Measurements from ENCODE around the gene ITSN2.

Gene ITSN2

DNA sequence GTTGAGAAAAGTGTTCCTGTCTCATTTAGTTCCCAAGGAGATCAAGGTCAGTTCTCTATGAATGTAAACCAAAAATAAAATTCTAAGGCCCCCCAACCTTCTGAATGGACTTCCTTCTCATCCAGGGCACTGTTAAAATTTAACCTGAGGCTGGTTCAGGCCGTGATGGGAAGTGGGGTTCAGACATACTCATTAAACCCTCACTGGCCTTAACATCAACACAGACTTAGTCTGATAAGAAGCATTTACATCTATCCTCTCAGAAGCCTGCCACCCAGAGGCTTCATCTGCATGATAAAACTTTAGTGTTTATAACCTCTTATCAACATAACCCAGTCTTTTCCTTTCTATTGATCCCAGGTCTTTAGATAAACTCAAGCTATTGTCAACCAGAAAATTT, 22.4 kb downstream of the ITSN2 start:
- in situ Hi-C loops (cut with MboI; ENCODE audit: low sequenced_read_pairs), result no loop called here

DNA sequence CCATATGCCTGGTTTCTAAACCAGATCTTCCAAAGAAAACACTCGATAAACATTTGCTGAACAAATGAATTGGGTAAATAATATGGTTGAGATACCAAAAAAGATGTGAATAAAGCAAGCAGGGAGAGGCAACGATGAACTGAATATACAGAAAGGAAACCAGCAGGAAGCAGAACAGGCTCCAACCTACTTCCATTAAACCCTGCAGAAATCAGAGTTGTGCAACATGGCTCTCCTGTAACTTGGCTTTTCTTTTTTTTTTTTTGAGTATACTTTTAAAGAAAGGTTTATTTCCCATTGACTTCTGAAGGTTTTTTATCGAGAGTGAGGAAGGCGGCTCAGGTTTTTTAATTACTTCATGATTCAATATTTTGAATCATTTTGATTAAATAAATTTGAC, 23.5 kb downstream of the ITSN2 start:
- in situ Hi-C loops (cut with MboI; ENCODE audit: low sequenced_read_pairs), result no loop called here

DNA sequence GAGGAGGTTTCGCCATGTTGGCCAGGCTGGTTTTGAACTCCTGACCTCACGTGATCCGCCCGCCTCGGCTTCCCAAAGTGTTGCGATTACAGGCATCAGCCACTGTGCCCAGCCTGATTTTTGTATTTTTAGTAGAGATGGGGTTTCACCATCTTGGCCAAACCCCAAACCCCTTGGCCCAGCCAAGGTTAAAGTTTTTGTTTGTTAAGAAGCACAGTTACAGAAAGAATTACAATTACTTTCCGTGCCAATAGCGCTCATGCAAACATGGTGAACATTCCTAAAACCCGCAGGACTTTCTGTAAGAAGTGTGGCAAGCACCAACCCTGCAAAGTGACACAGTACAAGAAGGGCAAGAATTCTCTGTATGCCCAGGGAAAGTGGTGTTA, 26.1 kb downstream of the ITSN2 start:
- in situ Hi-C loops (cut with MboI; ENCODE audit: low sequenced_read_pairs), result no loop called here

DNA sequence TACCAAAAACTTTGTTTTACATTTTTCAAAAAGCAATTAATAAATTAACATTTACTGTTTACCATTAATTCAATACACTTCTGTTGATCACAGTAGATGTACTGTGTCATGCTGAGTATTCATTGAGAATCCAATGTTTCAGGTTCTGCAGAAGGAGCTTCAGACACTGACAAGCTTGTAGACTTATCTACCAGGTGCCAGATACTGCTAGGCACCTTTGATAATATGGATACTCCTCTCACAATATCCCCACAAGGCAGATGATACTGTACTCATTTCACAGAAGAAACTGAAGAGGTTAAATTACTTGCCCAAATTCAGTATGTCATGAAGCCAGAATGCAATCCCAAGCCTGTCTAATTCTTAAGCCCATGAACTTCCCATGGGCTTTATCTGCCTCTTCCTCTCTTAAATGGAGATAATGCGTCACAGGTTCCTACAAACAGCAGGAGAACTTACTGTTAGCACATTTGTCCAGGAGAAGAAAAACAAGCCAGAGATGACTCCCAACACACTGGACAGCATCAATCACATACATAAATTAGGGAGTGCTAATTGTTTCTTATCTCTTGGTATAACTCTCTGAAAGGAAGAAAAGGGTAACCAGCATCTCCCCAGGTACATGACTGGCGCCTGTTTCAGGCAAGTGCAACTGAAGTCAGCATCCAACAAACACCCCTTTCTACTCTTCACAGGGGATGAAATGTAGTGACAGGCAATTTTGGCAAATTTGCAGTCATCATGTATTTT, 27.4 kb downstream of the ITSN2 start:
- in situ Hi-C loops (cut with MboI; ENCODE audit: low sequenced_read_pairs), result no loop called here

DNA sequence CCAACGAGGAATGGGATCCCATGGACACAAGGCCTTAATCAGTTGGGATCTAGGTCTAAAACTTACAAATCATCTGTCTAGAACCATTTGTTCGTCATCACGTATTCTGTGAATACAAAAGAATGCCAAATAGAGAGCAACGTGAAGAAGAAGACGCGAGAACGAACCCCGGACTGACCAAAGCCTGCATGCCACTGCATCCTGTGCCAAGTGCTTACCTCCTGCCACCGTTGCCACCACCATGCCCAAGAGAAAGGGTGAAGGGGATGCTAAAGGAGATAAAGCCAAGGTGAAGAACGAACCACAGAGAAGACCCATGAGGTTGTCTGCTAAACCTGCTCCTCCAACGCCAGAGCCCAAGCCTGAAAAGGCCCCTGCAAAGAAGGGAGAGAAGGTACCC, 30.2 kb downstream of the ITSN2 start:
- in situ Hi-C loops (cut with MboI; ENCODE audit: low sequenced_read_pairs), result no loop called here

DNA sequence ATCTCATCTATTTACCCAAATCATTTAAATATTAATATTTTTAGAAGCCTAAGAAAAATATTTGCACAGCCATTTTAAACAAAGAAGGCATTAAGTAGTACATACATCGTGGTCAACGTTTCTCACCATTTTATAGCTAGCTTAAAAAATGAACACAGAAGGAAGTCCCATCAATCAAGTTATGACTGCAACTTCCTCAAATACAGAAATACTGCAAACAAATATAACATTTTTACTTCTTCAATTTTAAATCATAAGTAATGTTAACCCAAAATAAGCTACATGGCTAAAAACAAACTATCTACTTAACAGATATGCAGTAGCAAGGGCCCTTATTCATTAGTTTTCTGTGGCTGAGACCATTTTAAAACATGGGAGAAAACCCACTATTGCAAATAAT, 30.6 kb downstream of the ITSN2 start:
- in situ Hi-C loops (cut with MboI; ENCODE audit: low sequenced_read_pairs), result no loop called here

DNA sequence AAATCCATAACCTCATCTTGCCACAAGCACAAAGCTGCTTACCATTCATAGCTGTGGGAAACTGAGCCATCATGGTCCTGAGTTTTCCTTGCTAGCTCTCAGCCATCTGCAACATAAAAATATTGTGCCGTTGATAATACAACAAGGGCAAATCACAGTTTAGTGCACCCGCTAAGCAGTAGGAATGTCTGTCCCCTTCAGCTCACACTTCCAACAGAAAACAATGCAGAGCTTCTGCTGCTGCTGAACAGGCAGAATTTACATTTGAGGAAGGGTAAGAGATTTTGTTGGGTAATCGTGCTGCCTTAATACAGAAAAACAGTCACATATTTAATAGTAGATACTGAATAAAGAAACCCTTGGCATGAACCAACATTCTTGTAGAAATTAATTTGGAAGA, 32.3 kb downstream of the ITSN2 start:
- in situ Hi-C loops (cut with MboI; ENCODE audit: low sequenced_read_pairs), result no loop called here

DNA sequence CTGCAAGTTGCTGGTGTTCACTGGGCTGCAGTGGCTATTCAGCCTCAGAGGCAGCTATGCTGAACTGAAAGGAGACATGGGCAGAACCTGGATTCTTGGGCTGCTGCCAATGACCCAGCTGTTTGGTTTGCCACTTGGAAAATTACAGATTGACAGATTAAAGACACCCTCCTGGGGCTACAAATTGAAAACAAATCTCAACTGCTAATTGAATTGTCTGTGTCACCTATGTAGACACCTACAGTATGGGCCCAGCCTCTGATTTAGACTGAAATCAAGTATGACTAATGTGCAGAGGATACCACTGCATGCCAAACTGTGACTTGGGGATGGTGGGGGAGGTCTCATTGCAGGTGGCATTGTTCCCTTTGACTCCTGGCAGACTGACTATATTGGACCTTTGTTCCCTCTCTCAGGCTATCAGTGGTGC, 42.8 kb downstream of the ITSN2 start:
- in situ Hi-C loops (cut with MboI; ENCODE audit: low sequenced_read_pairs), result no loop called here

DNA sequence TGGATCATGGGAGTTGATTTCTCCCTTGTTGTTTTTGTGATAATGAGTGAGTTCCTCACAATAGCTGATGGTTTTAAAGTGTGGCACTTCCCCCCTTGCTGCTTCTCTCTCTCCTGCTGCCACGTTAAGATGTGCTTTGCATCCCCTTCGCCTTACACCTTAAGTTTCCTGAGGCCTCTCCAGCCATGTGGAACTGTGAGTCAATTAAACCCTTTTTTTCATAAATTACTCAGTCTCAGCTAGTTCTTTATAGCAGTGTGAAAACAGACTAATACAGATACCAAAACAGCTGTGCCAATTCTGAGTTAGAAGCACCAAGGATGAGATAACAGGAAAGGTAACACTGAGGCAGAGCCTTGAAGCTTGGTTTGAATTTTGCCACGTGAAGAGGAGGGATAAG, 44.7 kb downstream of the ITSN2 start:
- in situ Hi-C loops (cut with MboI; ENCODE audit: low sequenced_read_pairs), result no loop called here

DNA sequence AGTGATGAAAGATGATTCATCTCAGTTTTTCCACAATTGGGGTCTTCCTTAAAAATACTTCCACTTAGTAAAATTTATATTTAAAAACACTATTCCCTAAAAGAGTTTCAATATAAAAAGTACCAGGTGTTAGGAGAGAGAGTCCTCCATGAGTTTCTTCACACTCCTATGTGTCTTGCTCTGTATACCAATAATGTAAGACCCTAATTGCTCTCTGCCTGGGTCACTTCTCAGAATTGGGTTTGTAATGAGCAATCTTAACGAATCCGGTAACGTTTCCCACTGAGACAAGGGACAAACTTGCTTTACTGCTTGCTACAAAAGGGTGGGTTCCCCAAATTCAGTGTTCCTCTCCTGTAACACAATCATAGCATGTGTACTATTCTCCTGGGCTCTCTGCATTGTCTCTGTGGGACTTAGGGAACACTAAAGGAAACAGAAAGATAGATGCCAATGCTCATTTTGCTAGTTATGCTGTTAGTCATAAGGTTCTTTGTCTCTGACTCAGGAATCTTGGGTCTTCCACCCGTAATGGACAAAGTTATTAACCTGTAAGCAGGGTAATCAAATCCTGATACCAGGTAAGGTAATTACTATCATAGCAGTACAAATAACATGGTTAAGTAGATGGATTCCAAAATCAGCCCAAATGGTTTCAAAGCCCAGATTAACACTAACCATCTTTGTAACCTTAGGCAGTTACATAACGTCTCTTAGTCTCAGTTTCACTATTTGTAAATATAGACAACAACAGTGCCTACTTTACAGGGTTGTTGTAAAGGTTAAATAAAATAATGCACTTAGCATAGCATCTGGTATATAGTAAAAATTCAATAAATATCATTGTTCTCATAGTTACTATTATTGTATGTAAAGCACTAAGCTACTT, 46.3 kb downstream of the ITSN2 start:
- in situ Hi-C loops (cut with MboI; ENCODE audit: low sequenced_read_pairs), result no loop called here

DNA sequence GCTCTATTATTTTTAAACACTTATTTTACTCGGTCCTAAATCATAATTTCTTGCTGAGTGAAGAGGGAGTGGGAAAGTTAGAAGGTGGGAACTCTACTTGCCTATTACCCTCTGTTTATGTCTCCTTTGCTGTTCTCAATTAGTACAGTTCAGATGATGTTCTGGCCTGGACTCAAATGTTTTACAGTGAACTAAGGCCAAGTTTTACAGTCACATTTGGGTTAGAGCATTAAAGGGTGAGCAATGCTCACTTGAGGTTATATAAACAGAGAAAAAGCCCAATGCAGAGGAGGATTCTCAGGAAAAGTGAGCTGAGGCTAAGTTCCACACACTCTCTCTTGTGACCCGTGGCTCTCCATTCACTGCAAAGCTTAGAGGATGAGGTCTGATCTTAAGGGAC, 52.4 kb downstream of the ITSN2 start:
- in situ Hi-C loops (cut with MboI; ENCODE audit: low sequenced_read_pairs), result no loop called here

DNA sequence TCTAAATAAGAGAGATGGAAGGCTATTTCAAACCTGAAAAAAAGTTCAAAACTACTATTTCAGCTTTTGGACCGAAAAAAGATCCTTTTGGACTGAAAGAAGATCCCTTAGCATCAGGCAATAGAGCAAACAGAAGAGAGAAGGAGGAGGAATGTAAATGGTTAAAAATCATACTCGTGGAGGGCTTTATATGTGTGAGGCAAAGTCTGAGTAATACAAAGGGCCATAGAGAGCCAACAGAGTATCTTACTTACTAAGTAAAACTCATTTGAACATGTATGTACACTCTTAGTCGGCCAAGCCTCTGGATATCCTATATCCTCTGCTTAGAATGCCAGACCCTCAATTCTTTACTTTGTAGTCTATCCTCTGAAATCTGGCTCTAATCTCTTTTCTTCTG, 55.7 kb downstream of the ITSN2 start:
- in situ Hi-C loops (cut with MboI; ENCODE audit: low sequenced_read_pairs), result no loop called here

DNA sequence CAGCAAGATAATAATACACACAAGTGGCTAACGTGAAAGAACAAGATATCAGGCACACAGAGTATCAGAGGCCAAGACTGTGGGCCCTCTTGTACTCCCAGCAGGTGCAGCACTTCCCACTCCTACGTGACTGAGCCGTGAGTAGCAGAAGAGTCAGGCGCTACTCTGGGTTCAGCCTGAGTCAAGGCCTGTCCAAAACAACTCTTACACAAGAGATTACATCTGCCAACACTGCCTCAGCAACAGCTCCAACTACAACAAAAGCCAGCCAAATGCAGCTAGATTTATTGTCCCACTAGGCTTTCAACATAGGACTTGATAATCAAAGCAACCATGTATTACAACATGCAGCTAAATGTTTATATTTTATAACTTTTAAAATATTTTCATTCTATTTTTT, 56.2 kb downstream of the ITSN2 start:
- in situ Hi-C loops (cut with MboI; ENCODE audit: low sequenced_read_pairs), result no loop called here

DNA sequence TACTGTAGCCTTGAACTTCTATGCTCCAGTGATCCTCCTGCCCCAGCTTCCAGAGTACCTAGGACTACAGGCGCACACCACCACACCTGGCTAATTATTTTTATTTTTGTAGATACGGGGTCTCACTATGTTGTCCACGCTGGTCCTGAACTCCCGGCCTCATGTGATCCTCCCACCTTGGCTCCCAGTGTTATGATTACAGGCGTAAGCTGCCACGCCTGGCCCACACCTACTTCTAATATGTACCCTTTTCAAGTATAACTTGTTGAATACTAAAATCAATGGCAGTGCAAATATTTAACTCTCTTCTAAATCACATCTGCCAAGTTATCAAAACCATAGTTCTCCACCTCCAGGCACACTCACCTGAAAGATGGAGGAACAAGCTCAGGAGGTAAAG, 58.7 kb downstream of the ITSN2 start:
- in situ Hi-C loops (cut with MboI; ENCODE audit: low sequenced_read_pairs), result no loop called here

DNA sequence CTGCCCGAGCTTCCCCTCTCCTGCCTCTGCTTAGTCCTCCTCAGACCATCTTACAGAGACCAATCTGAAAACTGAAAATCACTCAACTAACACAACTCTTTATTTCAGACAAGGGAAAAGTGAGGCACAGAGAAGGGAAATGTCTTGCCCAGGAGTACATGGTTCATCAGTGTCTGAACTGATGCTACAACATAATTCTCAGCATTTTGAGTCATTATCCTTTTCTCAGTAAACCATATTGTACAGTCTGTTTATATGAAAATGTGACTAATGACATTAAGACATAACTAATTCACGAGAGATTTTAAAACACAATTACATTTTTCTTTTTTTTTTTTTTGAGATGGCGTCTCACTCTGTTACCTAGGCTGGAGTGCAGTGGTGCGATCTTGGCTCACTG, 62.7 kb downstream of the ITSN2 start:
- in situ Hi-C loops (cut with MboI; ENCODE audit: low sequenced_read_pairs), result no loop called here

DNA sequence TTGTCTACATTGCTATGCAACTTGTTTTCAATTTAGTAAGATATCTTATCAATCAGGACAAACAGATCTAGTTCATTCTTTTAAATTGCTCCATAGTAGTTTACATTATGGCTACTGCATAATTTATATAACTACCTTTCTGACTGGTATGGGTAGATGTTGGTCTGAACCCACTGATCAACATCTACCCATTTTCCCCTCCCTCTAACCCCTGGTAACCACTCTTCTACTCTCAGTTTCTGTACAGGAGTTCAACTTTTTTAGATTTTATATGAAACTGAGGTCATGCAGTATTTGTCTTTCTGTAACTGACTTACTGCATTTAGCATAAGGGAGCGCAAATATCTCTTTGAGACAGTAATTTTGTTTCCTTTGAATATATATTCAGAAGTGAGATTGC, 73.2 kb downstream of the ITSN2 start:
- in situ Hi-C loops (cut with MboI; ENCODE audit: low sequenced_read_pairs), result no loop called here

DNA sequence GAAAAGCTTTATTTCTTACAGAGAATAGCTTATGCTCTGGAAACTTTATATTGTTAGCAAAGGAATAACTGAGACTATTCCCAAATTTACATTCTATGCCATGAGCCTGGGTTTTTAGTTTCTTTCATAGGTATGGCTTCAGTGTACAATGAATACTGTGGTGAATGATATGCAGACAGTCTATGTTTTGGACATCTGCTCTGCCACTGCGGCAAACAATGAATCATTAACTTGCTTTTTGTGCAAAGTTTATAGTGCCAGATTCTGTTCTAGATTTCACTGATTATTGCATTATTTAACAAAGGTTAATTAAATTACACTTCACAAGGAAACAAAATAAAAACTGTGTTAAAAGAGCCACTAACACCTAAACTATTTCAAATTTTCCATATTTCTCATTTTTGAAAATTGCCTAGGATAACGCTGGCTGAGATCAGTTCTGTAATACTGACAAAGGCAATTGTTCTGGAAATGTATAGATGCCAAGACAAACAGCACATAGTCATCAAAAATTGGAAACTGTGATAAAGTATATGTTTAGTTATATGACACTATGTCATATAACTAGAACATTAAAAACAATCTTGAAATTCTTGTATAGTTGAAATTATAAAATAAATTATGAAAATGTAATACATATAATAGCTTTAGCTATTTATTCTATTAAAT, 74.7 kb downstream of the ITSN2 start:
- in situ Hi-C loops (cut with MboI; ENCODE audit: low sequenced_read_pairs), result no loop called here

DNA sequence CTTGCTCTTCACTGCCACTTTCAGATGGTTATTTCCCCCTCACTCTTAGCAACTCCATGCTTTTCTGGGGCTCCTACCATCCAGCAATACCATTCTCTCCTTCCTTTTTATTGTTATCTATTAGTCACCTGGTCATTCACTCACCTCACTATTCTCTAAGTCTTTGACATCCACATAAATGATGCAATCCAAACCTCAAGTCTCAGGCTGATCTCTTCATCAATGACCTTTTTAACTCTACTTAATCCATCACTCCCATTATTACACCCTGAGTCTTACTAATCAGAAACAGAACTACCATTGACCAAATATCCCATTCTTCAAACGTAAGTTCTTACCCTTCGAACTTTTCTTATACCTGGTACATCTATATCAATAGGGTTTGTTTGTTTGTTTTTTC, 79.7 kb downstream of the ITSN2 start:
- in situ Hi-C loops (cut with MboI; ENCODE audit: low sequenced_read_pairs), result no loop called here

DNA sequence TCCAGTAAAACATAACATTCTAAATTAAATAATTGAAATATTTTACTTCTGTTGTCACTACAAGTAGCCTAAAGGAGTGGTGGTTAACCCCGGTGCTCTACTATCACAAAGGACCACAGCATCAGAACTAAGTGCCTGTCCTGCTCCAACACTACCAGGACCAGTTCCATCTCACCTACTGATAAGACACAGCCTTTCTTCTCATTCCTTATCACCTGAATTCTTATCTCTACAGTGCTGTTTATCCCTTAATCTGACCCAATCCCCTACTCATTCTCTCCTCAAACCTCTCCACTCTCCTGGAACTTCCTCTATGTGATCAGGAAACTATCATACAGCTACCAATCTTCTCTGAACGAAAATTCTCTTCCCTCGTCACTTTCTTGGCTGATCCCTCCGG, 80.2 kb downstream of the ITSN2 start:
- in situ Hi-C loops (cut with MboI; ENCODE audit: low sequenced_read_pairs), result no loop called here

DNA sequence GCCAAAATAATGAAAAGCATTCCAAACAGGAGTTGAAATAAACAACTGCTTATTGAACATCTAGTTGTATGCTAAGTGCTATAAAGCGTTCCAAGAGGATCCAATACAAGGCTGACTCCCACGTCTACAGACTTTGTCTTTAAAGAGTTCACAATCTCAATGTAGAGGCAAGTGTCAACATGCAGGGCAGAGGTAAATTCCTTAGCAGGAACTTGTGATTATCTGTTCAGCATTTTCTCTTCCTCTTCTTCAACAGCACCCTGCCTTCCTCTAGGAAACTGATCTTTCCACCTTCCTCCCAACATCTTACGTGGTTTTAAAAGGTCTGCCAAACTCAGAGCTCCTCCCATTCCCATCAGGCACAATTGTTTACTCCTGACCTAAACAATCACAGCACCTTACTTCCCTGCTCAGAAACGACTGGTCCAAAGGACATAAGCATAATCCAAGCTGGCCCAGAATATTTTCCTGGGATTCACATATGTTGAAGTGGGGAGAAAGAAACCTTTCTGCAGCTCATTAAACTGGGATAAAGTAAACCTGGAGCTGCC, 83.9 kb downstream of the ITSN2 start:
- in situ Hi-C loops (cut with MboI; ENCODE audit: low sequenced_read_pairs), result no loop called here

DNA sequence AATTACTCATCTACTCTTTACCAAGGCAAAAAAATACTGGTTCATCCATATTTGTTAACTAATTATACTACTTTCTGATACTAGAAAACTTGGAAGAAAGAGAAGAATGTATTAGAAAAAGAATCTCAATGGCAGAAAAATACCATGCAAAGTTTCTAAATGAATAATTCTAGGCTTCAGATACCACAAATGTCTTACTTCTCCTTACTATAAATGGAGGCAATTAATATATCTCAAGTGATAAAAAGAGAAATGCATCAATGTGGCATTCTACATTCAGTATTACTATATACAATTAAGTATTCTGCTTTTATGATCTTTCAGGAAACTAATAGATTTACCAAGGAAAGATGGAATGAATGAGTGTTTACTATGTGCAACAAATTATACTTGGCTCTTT, 85.5 kb downstream of the ITSN2 start:
- in situ Hi-C loops (cut with MboI; ENCODE audit: low sequenced_read_pairs), result no loop called here

DNA sequence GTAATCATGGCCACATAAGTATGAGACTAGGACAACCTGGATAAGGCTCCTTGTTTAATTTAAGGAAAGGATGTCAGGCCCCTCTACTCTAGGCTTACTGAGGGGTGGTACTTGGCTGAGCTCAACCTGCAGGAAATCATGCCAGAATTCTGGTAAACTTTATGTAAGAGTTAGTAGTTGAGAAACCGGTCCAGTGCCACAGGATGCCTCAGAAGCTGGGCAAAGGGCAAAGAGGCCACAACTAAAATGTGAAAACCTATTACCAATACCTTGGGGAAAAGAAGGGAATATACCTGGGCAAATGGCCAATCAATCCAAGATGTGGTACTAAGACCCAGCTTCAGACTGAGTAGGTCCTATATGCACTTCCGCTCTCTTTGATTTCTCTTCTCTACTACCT, 86.7 kb downstream of the ITSN2 start:
- in situ Hi-C loops (cut with MboI; ENCODE audit: low sequenced_read_pairs), result no loop called here

All from hTERT RPE-1 (cell line).